DOHH2 (cell line): ENCODE measurements around the gene GPR27.

Experiments used
- H3F3A ChIP-seq: fragments of 200-600 bp; sonication (generic), shearing (Covaris generic); 2 replicates; pipeline ENCODE4 v1.6.0; 2016; ENCODE audit warnings: antibody characterized with exemption, mild to moderate bottlenecking; ENCODE audit not compliant: control insufficient read depth, insufficient read depth
- H3K27ac ChIP-seq: fragments of 200-600 bp; sonication (generic); 2 replicates; pipeline ENCODE4 v1.5.1; 2014; ENCODE audit warnings: low read depth, mild to moderate bottlenecking, low read length, moderate library complexity
- H3K27me3 ChIP-seq: fragments of 200-600 bp; sonication (generic); 2 replicates; pipeline ENCODE4 v1.6.1; 2014; ENCODE audit warnings: mild to moderate bottlenecking, low read length, mixed read lengths; ENCODE audit not compliant: control insufficient read depth
- H3K36me3 ChIP-seq: fragments of 200-600 bp; sonication (generic); 2 replicates; pipeline ENCODE4 v1.6.1; 2014; ENCODE audit warnings: mild to moderate bottlenecking, low read length, moderate library complexity, mixed read lengths; ENCODE audit not compliant: control insufficient read depth
- H3K4me1 ChIP-seq: fragments of 200-600 bp; sonication (generic); 2 replicates; pipeline ENCODE4 v1.6.1; 2014; ENCODE audit warnings: mild to moderate bottlenecking, low read length, mixed read lengths; ENCODE audit not compliant: control insufficient read depth
- H3K4me2 ChIP-seq: fragments of 200-600 bp; sonication (generic); 2 replicates; pipeline ENCODE4 v1.6.0; 2014; ENCODE audit warnings: mild to moderate bottlenecking, low read length, moderate library complexity
- H3K4me3 ChIP-seq: fragments of 200-600 bp; sonication (generic); 2 replicates; pipeline ENCODE4 v1.5.1; 2014; ENCODE audit warnings: mild to moderate bottlenecking, low read length, mixed read lengths
- H3K79me2 ChIP-seq: fragments of 200-600 bp; sonication (generic); 2 replicates; pipeline ENCODE4 v1.6.1; 2014; ENCODE audit warnings: mild to moderate bottlenecking, low read length, mixed read lengths; ENCODE audit not compliant: control insufficient read depth
- H3K9me2 ChIP-seq: fragments of 200-600 bp; sonication (generic); replicated peaks from 2 replicates; pipeline ENCODE4 v1.6.1; 2014; ENCODE audit warnings: mild to moderate bottlenecking, low read length, mixed read lengths; ENCODE audit not compliant: control insufficient read depth
- H3K9me3 ChIP-seq: fragments of 200-600 bp; sonication (generic); 2 replicates; pipeline ENCODE4 v1.6.1; 2014; ENCODE audit warnings: antibody characterized with exemption, low read length, mixed read lengths; ENCODE audit not compliant: control insufficient read depth, insufficient read depth
- H4K20me1 ChIP-seq: fragments of 200-600 bp; sonication (generic); 2 replicates; pipeline ENCODE4 v1.6.0; 2014; ENCODE audit warnings: low read depth, mild to moderate bottlenecking, antibody characterized with exemption, low read length, moderate library complexity; ENCODE audit not compliant: control insufficient read depth, insufficient read depth
- EZH2phosphoT487 ChIP-seq: fragments of 200-600 bp; sonication (generic); IDR thresholded peaks from 2 replicates; pipeline ENCODE4 v1.6.1; 2017; ENCODE audit warnings: borderline replicate concordance, mild to moderate bottlenecking, antibody characterized with exemption, low read length, moderate library complexity, mixed read lengths
- TF ChIP-seq, protein P1 (sequence below): fragments of 200-600 bp; sonication (generic); IDR thresholded peaks from one replicate; pipeline ENCODE4 v1.5.1; 2014; ENCODE audit warnings: antibody characterized with exemption, mild to moderate bottlenecking, low read depth, low read length; ENCODE audit not compliant: poor library complexity, severe bottlenecking

The GPR27 gene

DNA sequence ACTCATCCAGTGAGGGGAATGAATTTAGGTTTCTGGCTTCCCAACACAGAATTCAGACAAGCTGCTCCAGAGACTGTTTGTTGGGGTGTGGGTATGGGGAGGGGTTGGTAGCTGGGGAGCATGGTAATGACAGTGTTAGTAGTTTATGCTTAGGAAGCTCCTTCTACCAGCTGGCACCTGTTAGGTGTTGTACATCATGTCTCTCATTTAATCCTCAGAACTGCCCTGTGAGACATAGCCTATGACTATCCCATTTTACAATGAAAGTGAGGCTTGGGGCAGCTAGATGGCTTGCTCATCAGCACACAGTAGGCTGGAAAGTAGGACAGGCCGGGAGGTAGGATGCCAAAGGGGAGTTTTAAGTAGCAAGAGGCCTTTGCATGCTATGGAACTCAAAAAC, 31.0 kb upstream of the GPR27 start:
- H3K79me2 ChIP-seq: no peaks in the 10 kb centered on the region
- no peaks in the 10 kb centered on the region for H3F3A ChIP-seq
- peaks cover 8% of the 10 kb centered on the region; the same call in 1 of the 2 replicates for H3K4me1 ChIP-seq
- no peaks in the 10 kb centered on the region for H3K36me3 ChIP-seq
- H3K9me2 ChIP-seq: no peaks in the 10 kb centered on the region
- TF ChIP-seq EZH2phosphoT487: no peak
- TF ChIP-seq, protein P1, sequence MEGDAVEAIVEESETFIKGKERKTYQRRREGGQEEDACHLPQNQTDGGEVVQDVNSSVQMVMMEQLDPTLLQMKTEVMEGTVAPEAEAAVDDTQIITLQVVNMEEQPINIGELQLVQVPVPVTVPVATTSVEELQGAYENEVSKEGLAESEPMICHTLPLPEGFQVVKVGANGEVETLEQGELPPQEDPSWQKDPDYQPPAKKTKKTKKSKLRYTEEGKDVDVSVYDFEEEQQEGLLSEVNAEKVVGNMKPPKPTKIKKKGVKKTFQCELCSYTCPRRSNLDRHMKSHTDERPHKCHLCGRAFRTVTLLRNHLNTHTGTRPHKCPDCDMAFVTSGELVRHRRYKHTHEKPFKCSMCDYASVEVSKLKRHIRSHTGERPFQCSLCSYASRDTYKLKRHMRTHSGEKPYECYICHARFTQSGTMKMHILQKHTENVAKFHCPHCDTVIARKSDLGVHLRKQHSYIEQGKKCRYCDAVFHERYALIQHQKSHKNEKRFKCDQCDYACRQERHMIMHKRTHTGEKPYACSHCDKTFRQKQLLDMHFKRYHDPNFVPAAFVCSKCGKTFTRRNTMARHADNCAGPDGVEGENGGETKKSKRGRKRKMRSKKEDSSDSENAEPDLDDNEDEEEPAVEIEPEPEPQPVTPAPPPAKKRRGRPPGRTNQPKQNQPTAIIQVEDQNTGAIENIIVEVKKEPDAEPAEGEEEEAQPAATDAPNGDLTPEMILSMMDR: no peak
- H4K20me1 ChIP-seq: no peaks in the 10 kb centered on the region; the same call in 1 of the 2 replicates
- no peak overlapping the region for H3K4me2 ChIP-seq
- no peak overlapping the region for H3K27ac ChIP-seq
- H3K4me3 ChIP-seq: no peak overlapping the region
- H3K9me3 ChIP-seq: no peaks in the 10 kb centered on the region
- peaks cover 64% of the 10 kb centered on the region for H3K27me3 ChIP-seq

DNA sequence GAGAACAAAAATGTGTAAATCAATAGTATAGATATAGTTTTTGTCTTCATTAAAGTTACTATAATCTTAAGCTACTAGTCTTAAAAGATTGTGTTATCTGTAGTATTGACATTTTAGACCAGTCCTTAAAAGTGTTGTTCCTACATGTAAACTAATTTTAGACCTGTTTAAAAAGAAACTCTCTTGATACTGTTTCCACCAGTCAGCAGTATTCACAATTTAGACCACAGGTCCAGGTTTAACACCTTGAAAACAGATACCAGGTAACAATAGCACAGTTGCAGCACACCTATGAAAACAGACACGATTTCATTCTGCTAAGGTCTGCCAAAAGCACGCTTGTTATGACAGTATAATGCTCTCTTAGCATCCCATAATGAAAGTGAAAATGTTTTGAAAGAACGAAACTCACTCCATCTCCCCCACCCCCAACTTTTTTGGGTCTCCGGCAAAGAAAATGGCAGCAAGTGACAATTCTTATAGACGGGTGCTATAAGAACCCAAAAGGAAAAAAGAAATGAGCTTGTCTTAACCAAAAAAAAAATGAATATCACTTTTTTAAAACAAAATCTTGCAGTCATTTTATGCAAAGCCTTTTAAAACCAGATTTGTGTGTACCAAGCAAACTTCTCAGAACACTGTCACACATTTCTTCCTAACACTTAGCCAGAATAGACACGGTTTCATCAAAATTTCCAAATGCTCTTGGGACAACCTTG, 30.0 kb upstream of the GPR27 start:
- no peaks in the 10 kb centered on the region for H3K36me3 ChIP-seq
- no peak overlapping the region for H3K4me2 ChIP-seq
- peaks cover 8% of the 10 kb centered on the region; the same call in 1 of the 2 replicates for H3K4me1 ChIP-seq
- H3K79me2 ChIP-seq: no peaks in the 10 kb centered on the region
- H4K20me1 ChIP-seq: no peaks in the 10 kb centered on the region; the same call in 1 of the 2 replicates
- no peaks in the 10 kb centered on the region for H3K9me2 ChIP-seq
- TF ChIP-seq, protein P1: no peak
- peak; percentile 60; the same call in 1 of the 2 replicates for TF ChIP-seq EZH2phosphoT487
- no peaks in the 10 kb centered on the region for H3K9me3 ChIP-seq
- peaks cover 69% of the 10 kb centered on the region for H3K27me3 ChIP-seq
- H3F3A ChIP-seq: no peaks in the 10 kb centered on the region
- H3K4me3 ChIP-seq: no peak overlapping the region
- H3K27ac ChIP-seq: no peak overlapping the region

DNA sequence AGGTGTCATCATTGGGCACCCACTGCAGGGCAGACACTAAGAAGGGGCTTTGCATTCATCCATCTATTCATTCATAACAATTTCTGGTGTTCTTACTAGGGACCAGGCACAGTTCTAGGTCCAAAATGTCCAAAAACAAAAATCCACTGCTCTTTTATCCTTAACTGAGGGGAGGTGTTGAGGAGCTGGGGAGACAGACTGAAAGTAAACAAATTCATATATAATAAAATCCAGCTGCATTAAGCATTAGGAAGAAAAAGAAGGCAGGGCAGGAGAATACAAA, 29.5 kb upstream of the GPR27 start:
- TF ChIP-seq EZH2phosphoT487: no peak
- TF ChIP-seq, protein P1: no peak
- Histone ChIP-seq H3K4me1 (peaks cover 8% of the 10 kb centered on the region; the same call in 1 of the 2 replicates), H3K4me3 (no peak overlapping the region), H3F3A (no peaks in the 10 kb centered on the region), H3K36me3 (no peaks in the 10 kb centered on the region), H3K79me2 (no peaks in the 10 kb centered on the region), H3K9me2 (no peaks in the 10 kb centered on the region), H4K20me1 (no peaks in the 10 kb centered on the region; the same call in 1 of the 2 replicates), H3K9me3 (no peaks in the 10 kb centered on the region), H3K4me2 (no peak overlapping the region; the same call in 1 of the 2 replicates), H3K27ac (no peak overlapping the region), H3K27me3 (peaks cover 71% of the 10 kb centered on the region)
